ENCODE data around the gene CXCL13. TPM values are rescaled to one million over a fixed set of nuclear protein-coding genes. Genes with fewer than 3 reads are reported as not detected.

Gene CXCL13
- polyA plus RNA-seq, 3 donors, result not detected

GRCh38 chr4:77564231-77564630, 41.4 kb upstream of the CXCL13 start:
- Histone ChIP-seq H3K4me3 (replicated peaks in 1 of 3; ENCODE audit: low read depth in 2 of 3, low read length in 3 of 3) (no peak overlapping the region), H2AFZ (ENCODE audit: insufficient read depth, low read depth, low read length, poor library complexity, severe bottlenecking) (no peak overlapping the region), H4K20me1 (ENCODE audit: insufficient read depth, low read length) (no peaks in the 10 kb centered on the region), H3K4me1 (ENCODE audit: control insufficient read depth in 1 of 2, insufficient read depth in 2 of 2, low read length in 2 of 2) (no peaks in the 10 kb centered on the region), H3K9me3 (replicated peaks in 1 of 2; ENCODE audit: control insufficient read depth in 1 of 2, insufficient read depth in 1 of 2, low read length in 2 of 2) (peaks cover 0 to 5% of the 10 kb centered on the region in 2 donors), H3K9ac (ENCODE audit: insufficient read depth, low read length, poor library complexity, severe bottlenecking) (no peak overlapping the region), H3K27ac (ENCODE audit: low read depth in 1 of 2, low read length in 2 of 2) (no peak overlapping the region), H3K27me3 (ENCODE audit: control insufficient read depth in 2 of 2, insufficient read depth in 2 of 2, low read length in 2 of 2) (no peaks in the 10 kb centered on the region), H3K36me3 (replicated peaks in 1 of 2; ENCODE audit: control insufficient read depth in 1 of 2, insufficient read depth in 2 of 2, low read length in 2 of 2) (no peaks in the 10 kb centered on the region), H3K4me2 (replicated peaks; ENCODE audit: extremely low read depth, low read length, poor library complexity, severe bottlenecking) (no peak overlapping the region), H3K79me2 (ENCODE audit: insufficient read depth, low read length) (no peaks in the 10 kb centered on the region)
- TF ChIP-seq, protein P1, sequence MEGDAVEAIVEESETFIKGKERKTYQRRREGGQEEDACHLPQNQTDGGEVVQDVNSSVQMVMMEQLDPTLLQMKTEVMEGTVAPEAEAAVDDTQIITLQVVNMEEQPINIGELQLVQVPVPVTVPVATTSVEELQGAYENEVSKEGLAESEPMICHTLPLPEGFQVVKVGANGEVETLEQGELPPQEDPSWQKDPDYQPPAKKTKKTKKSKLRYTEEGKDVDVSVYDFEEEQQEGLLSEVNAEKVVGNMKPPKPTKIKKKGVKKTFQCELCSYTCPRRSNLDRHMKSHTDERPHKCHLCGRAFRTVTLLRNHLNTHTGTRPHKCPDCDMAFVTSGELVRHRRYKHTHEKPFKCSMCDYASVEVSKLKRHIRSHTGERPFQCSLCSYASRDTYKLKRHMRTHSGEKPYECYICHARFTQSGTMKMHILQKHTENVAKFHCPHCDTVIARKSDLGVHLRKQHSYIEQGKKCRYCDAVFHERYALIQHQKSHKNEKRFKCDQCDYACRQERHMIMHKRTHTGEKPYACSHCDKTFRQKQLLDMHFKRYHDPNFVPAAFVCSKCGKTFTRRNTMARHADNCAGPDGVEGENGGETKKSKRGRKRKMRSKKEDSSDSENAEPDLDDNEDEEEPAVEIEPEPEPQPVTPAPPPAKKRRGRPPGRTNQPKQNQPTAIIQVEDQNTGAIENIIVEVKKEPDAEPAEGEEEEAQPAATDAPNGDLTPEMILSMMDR (IDR thresholded peaks at IDR 0.05), result no peak
- peaks cover 3% of the 10 kb centered on the region for H3K4me1 Mint-ChIP-seq
- H3K27me3 Mint-ChIP-seq (ENCODE audit: low read depth in 3 of 3), result peaks cover 0 to 2% (median 0%) of the 10 kb centered on the region in 3 donors
- no peak for DNase-seq
- H3K36me3 Mint-ChIP-seq, result no peaks in the 10 kb centered on the region
- H3K27ac Mint-ChIP-seq, result no peak overlapping the region
- H3K4me3 Mint-ChIP-seq, result no peak overlapping the region
- peaks cover 7 to 14% (median 11%) of the 10 kb centered on the region in 7 donors for H3K9me3 Mint-ChIP-seq
- WGBS (ENCODE audit: insufficient coverage), result 48% methylated on average over 2 of the region's 2 CpGs
- intact Hi-C loops (cut with micrococcal nuclease), result no loop called here

DNA sequence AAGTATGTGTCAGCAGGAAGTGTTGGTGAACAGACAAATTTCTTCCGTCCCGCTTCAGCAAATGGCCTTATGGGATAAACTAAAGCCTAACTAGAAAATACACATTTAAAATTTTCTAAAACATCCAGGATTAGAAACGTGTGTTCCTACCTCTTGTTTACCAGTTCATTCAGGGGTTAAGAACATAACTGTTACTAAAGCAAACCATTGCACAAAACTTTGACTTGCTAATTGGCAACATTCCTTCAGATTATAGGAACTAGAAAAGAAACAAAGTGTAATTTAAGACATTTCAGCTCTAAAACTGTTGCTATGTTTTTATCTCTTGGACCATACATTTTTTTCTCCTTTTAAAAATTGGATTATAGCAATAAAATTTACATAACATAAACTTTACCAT, 39.5 kb upstream of the CXCL13 start:
- Histone ChIP-seq H3K4me1 (ENCODE audit: control insufficient read depth in 1 of 2, insufficient read depth in 2 of 2, low read length in 2 of 2) (no peaks in the 10 kb centered on the region), H3K9me3 (replicated peaks in 1 of 2; ENCODE audit: control insufficient read depth in 1 of 2, insufficient read depth in 1 of 2, low read length in 2 of 2) (peaks cover 0 to 12% of the 10 kb centered on the region in 2 donors), H4K20me1 (ENCODE audit: insufficient read depth, low read length) (no peaks in the 10 kb centered on the region), H3K27me3 (ENCODE audit: control insufficient read depth in 2 of 2, insufficient read depth in 2 of 2, low read length in 2 of 2) (no peaks in the 10 kb centered on the region), H3K9ac (ENCODE audit: insufficient read depth, low read length, poor library complexity, severe bottlenecking) (no peak overlapping the region), H3K4me3 (replicated peaks in 1 of 3; ENCODE audit: low read depth in 2 of 3, low read length in 3 of 3) (no peak overlapping the region), H3K4me2 (replicated peaks; ENCODE audit: extremely low read depth, low read length, poor library complexity, severe bottlenecking) (no peak overlapping the region), H3K27ac (ENCODE audit: low read depth in 1 of 2, low read length in 2 of 2) (no peak overlapping the region), H3K36me3 (replicated peaks in 1 of 2; ENCODE audit: control insufficient read depth in 1 of 2, insufficient read depth in 2 of 2, low read length in 2 of 2) (no peaks in the 10 kb centered on the region), H3K79me2 (ENCODE audit: insufficient read depth, low read length) (no peaks in the 10 kb centered on the region), H2AFZ (ENCODE audit: insufficient read depth, low read depth, low read length, poor library complexity, severe bottlenecking) (no peak overlapping the region)
- no peak for DNase-seq
- Mint-ChIP-seq H3K27me3 (ENCODE audit: low read depth in 3 of 3) (peaks cover 0 to 2% (median 0%) of the 10 kb centered on the region in 3 donors), H3K4me1 (peaks cover 3% of the 10 kb centered on the region), H3K9me3 (peaks cover 11 to 23% (median 17%) of the 10 kb centered on the region in 7 donors), H3K4me3 (no peak overlapping the region), H3K36me3 (no peaks in the 10 kb centered on the region), H3K27ac (no peak overlapping the region)
- no CpG with 5 or more reads among the region's 3 CpGs for WGBS (ENCODE audit: insufficient coverage)
- TF ChIP-seq, protein P1 (IDR thresholded peaks at IDR 0.05), result no peak
- intact Hi-C loops (cut with micrococcal nuclease), result no loop called here

All from CD14-positive monocyte (primary cell).